ENCODE results near the gene CDC14A.
"Not testable (repeated sequence)": the region's sequence is repeated elsewhere in the genome, so short reads cannot be mapped to it uniquely, and the experiment has no call there.

- TF ChIP-seq POLR2AphosphoS5, POLR2A, TAF1 (IDR thresholded peaks at IDR 0.05; ENCODE audit: low read depth, low read length): not testable (repeated sequence)
Observed at GRCh38 chr1:100373953-100374352, 21.6 kb downstream of the CDC14A start.

All from GM12891 (cell line).